Left colon (tissue), 2 donors: ENCODE data around the gene TXNRD2. TPM values are rescaled to one million over a fixed set of nuclear protein-coding genes. Genes with fewer than 3 reads are reported as not detected.

Source experiments
- ATAC-seq: fragments of 200-7000 bp; cut with Tn5 transposase; one replicate; pipeline ENCODE4 v1.9.1; 2020; ENCODE audit warnings: mild to moderate bottlenecking, moderate library complexity
- DNase-seq, 2 donors: peaks; one replicate each; pipeline ENCODE4 v3.0.0-alpha.2; 2020
- intact Hi-C, 2 donors: fragments of 100-400 bp; cut with DNase I in 1 of 2; cut with micrococcal nuclease in 1 of 2; formaldehyde crosslinking; loops; one replicate each; pipeline versions ENCODE4 v1.11.2 to v1.14.0; 2022; cut with DNase I, micrococcal nuclease
- total RNA-seq, 2 donors: library from RNA; stranded (reverse); fragmentation: NEBNext Ultra II Directional; extraction: Animal tissue kit (Norgen Biotek cat#: 25700); gene quantifications; one replicate each; pipeline ENCODE4 v1.2.1, GENCODE V29; 2021
- donor health status: DM: no; HTN: no; CAD: no.
- donor health status: DM: yes; HTN: yes; CAD: no.

Gene TXNRD2
- total RNA-seq, 2 donors from 2014 or later: 18.2 to 21.5 TPM

- intact Hi-C loops: loop anchor here in 1 of 2 donors (10.0 kb wide), 1 partner anchor 54 kb away; the partner anchor contains the start of gene ARVCF
- no peak for ATAC-seq
These were observed 19.0 kb upstream of the TXNRD2 start for GRCh38 chr22:19960491-19961200.

GRCh38 chr22:19959587-19960490, 18.2 kb upstream of the TXNRD2 start:
- intact Hi-C loops: loop anchor here in 1 of 2 donors (10.0 kb wide), 1 partner anchor 55 kb away; the partner anchor contains the start of gene ARVCF
- ATAC-seq (no peak), DNase-seq (no peak)

More at GRCh38 chr22:19960491-19961200, 19.0 kb upstream of the TXNRD2 start:
- DNase-seq: no peak

- intact Hi-C loops: no loop called here
- peak; percentile 31 for ATAC-seq
- DNase-seq: peak; percentile 81 to 82
These were observed 17.5 kb upstream of the TXNRD2 start for GRCh38 chr22:19959043-19959586.

GRCh38 chr22:19958083-19959042, 16.7 kb upstream of the TXNRD2 start:
- intact Hi-C loops: no loop called here
- ATAC-seq (no peak), DNase-seq (no peak)

- intact Hi-C loops: no loop called here
- DNase-seq (no peak), ATAC-seq (no peak)
These were observed 15.8 kb upstream of the TXNRD2 start for GRCh38 chr22:19957445-19957844.

GRCh38 chr22:19955241-19956128, 13.9 kb upstream of the TXNRD2 start:
- ATAC-seq (no peak), DNase-seq (no peak)
- intact Hi-C loops: no loop called here

GRCh38 chr22:19951346-19951745, 9.7 kb upstream of the TXNRD2 start:
- intact Hi-C loops: no loop called here
- DNase-seq (no peak), ATAC-seq (no peak)

GRCh38 chr22:19948057-19948760, 6.6 kb upstream of the TXNRD2 start:
- ATAC-seq: no peak
- peak in 1 of 2 donors; percentile 8 for DNase-seq
- intact Hi-C loops: no loop called here

- intact Hi-C loops: no loop called here
- no peak for DNase-seq
- ATAC-seq: no peak
These were observed 1.7 kb upstream of the TXNRD2 start for GRCh38 chr22:19943082-19944026.

GRCh38 chr22:19942157-19943081, 801 bp upstream of the TXNRD2 start:
- intact Hi-C loops: no loop called here
- peak; percentile 35 for ATAC-seq
- no peak for DNase-seq

GRCh38 chr22:19940536-19941364, 868 bp downstream of the TXNRD2 start:
- intact Hi-C loops: no loop called here
- ATAC-seq: no peak
- no peak for DNase-seq

- DNase-seq (no peak), ATAC-seq (no peak)
- intact Hi-C loops: no loop called here
These were observed 3.8 kb downstream of the TXNRD2 start for GRCh38 chr22:19937616-19938473.

- DNase-seq (no peak), ATAC-seq (no peak)
- intact Hi-C loops: no loop called here
These were observed 5.1 kb downstream of the TXNRD2 start for GRCh38 chr22:19936513-19936912.
